GM21619 (cell line): ENCODE results near the gene PRKAG2.

Experiments used
- ATAC-seq: cut with Tn5 transposase; IDR thresholded peaks from one replicate; pipeline ENCODE4 v1.9.1; 2021; ENCODE audit not compliant: unreplicated experiment

Gene PRKAG2

GRCh38 chr7:151775547-151776443, 101.1 kb downstream of the PRKAG2 start:
- ATAC-seq, result no peak

- no peak for ATAC-seq
These were observed 102.0 kb downstream of the PRKAG2 start for GRCh38 chr7:151774951-151775350.

DNA sequence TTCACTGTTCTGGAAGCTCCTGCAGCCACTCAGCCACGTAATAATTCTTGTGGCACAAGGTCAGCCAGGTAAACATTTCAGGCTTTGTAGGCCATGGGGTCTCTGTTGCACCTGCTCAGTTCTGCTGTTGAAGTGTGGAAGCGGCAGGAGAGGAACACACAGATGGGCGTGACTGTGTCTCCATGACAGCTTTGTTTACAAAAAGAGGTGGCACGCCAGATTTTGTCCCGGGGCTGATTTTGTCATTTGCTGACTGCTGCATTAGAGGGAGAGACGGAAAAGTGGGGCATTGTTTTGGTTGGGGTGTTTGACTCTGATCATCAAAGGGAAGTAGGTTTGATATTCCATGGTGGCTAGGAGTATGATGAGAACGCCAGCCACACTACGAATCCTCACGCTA, 103.1 kb downstream of the PRKAG2 start:
- ATAC-seq, result no peak

DNA sequence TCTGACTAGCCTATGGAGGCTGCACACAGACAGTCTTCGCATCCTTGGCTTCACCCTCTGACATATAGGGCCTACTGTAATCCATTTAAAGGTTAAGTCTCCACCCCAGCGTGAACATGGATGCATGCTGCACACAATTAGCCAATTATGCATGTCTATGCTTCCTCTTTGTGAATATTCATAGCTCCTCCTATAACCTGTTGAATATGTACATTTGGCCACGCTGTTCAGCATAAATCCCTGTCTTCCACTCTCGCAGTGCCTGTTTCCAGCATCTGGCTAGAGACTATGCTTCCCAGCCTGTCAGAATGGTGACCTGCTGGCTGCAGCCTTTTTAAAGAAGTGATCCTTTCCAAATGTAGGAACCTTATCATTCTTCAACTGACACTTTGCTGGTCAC, 106.7 kb downstream of the PRKAG2 start:
- no peak for ATAC-seq

DNA sequence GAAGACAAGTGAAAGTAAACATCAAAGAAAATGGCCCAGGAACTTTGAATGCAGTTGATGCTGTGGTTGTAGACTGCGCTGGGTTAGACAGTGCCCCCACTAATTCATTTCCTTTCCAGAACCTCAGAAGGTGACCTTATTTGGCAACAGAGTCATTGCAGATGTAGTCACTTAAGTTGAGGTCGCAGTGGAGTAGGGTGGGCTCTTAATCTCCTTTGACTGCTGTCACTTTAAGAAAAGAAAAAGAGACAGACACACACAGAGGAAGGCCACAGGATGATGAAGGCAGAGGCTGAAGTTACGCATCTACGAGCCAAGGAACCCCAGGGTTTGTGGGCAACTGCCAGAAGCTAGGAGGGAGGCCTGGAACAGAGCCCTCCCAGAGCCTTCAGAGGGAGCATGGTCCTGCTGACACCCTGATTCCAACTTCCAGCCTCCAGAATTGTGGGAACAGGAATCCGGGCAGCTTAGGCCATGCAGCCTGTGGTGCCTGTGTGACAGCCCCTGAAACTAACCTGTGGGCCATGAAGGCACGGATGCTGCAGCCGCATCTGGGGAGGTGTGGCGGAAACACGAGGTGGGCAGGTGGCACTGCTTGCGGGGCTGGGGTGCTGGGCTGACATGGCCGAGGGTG, 107.6 kb downstream of the PRKAG2 start:
- ATAC-seq, result no peak

GRCh38 chr7:151768805-151769187, 108.1 kb downstream of the PRKAG2 start:
- ATAC-seq, result no peak

DNA sequence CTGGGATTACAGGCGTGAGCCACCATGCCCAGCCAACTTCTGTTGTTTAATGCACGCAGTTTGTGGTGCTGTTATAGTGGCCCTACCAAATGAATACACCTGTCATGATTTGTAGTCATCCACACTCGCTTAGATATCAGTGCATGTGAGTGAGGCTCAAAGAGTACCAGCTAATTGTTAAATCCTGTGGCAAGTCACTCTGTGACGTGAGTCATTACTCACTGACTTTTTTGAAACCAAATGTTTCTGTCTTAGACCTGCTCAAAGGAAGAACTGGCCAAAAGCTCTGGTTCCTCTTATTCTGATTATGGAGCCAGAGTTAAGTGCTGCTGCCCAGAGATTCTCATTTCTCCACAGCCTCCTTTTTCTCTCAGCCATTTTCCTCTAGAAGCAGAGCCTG, 109.4 kb downstream of the PRKAG2 start:
- no peak for ATAC-seq

- ATAC-seq, result no peak
These were observed 112.6 kb downstream of the PRKAG2 start for GRCh38 chr7:151764056-151764920.

DNA sequence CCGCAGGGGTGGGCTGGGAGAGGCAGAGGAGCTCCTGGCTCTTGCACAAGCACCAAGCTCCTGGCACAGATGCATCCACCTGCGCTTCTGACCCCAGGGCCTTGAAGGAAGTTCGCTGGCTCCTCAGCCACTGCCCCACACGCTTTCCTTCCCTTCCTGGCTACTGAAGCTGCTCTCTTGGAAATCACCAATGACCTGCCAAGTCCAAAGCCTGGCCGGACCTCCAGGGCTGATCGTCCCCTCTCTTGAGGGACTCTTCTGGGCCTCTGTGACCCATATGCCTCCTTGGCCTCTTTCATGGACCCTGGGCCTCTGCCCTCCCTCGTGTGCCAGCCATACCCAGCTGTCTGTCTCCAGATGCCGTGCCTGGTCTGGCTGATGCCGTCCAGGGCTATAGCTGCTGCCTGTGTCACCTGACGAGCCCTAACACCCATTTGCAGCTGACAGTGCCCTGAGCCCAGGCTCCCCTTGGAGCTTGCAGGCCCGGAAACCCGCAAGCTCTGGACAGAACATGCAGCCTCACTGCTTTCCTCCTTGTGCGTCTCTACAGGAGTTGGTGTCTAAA, 113.4 kb downstream of the PRKAG2 start:
- ATAC-seq, result no peak

DNA sequence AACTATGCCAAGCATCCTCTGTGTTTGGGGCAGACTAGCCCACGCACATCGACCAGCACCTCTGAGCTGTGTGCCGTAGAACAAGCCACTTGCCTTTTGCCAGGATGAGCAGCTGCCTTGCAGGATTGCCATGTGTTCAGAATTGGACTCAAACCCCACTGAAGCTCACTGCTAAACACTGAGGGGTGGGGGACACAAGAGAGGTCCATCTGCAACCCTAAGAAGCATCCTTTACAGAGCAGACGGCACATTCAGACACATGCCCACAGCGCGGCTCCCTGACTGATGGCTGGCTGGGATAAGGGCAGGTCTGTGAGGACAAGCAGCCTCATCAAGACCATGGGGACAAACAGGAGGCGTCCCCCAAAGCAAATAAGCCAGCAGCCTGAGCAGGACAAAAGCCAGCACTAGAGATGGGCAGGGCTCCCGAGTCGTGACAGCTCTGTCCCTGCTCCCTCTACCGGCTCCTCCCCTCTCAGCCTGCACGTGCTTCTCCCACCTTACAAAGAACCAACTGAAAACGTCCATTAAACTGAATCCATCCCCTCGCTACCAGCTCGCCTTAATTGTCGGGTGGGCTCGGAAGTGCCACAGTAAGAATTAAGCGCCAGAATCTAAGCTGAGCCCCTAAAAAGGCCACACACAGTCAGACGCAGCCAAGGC, 114.2 kb downstream of the PRKAG2 start:
- no peak for ATAC-seq

DNA sequence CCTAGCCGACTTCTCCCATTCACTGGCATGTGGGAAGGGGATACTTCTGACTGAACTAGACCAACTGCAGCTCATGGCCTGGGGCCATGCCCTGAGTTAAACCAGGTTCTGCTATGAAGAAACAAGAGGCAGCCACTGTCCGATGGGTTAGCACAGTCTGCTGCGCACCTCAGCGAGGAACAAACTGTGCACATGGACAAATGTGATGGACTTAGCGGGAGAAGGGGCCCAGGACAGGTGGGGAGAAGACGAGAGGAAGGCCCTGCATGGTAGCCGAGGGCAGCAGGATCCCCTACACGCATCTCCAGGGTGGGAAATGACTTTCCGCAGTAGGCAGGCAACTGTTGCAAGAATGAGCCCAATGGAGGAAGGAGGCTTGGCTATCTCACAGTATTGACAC, 115.0 kb downstream of the PRKAG2 start:
- ATAC-seq, result no peak

DNA sequence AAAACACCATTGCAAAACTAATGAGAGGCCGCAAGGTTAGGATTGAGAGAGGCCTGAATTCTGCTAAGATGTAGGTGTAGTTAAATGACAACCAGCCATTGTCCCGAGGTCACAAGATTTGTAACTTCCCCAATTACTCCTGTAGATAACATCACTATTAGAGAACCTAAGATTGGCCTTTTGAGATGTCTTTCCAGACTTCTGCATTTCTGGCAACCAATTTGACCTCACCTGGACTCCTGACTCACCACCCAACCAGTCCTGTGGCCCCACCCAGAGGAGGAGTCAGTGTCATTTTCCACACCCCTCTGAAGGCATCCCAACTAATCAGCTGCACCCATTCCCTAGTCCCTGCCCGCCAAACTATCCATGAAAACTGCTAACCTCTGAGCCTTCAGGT, 115.7 kb downstream of the PRKAG2 start:
- ATAC-seq, result no peak

DNA sequence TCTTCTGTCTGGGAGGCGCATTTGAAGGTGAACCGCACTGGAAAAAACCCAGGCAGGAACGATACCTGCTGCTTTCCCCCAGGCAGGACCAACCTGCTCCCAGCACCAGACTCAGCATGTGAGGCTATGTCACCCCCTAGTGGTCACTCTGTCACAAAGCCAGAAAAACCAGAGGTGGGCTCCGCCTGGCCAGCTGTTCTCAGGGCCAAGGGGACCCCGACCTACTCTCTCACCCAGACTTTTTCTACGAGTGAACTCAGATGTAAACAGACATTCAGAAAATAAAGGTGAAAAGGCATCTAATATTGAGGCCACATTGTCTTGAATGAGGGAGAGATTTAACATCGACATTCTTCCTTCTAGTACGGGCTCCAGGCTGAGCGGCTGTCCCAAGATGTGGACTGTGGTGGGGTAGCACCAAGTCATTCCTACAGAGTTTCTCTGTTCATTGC, 117.3 kb downstream of the PRKAG2 start:
- ATAC-seq, result peak; percentile 67

DNA sequence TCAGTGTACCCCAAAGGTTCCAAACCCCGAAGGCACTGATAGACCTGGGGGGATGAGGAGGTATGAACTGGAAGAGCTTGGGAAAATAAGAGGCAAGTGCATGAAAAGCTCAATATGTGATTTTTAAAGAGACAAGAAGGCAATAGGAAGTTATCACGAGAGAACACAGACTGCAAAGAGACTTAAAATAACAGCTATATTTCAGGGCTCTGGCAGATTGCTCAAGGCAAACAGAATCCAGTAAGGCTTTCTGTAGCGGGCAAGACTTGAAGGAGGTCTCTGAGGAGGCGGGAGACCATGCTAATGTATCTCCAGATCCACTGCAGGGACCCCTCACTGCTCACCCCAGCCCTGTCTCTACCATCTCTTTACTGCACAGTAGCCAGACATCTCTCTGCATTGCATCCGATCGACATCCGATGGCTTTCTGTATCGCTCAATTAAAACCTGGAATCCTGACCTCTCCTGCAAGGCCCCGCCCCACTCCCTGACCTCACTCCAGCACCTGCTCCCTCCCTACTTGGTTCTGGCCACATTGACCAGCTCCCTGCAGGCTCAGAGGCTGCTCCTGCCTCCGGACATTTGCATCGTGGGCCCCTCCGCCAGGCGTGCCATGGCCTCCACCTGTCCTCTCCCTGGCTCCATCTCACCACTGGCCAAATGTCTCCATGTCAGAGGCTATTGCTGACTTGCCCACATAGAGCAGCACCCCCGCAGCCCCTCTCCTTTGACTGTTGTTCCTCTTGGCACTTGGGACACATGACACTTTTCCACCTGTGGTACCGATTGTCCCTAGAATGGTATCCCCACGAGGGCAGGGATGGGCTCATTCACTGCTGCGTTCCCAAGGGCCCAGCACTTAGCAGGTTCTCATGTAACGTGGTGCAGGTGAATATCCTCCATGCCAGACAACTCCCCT, 118.0 kb downstream of the PRKAG2 start:
- no peak for ATAC-seq

DNA sequence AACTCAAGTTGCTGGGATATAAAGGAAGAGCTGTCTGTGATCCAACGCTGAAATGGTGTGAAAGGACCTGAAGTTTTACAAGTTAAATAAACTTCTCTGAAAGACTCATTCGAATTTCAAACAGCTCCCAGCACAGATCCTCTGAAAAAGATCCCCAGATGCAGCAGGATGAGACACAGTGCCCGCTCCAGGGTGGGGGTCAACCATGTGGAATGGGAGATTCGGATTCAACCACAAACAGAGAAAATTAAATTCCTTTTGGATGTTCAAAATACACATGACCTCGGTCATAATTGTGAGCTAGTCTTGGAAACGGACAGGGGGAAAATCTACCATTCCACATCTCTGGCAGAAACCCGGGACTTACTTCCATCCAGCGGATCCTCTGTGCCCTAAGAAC, 119.6 kb downstream of the PRKAG2 start:
- ATAC-seq, result no peak

DNA sequence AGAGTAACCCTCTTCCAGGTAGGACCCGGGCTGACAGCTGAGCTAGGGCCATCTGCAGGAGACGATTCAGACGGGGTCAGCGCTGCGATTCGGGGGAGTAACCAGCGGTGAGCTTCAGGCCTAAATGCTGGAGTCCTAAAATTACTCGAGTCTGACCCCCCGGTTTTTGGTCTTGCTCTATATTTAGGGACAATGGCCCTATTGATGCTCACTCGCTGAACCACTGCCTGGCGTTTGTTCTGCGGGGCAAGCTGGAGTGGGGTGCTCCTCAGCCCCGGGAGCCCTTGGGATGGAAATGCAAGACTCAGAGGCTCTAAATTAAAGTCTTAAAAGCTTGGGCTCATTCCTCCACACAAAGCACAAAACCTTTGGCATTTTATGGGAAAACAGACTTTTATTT, 120.0 kb downstream of the PRKAG2 start:
- ATAC-seq, result no peak

DNA sequence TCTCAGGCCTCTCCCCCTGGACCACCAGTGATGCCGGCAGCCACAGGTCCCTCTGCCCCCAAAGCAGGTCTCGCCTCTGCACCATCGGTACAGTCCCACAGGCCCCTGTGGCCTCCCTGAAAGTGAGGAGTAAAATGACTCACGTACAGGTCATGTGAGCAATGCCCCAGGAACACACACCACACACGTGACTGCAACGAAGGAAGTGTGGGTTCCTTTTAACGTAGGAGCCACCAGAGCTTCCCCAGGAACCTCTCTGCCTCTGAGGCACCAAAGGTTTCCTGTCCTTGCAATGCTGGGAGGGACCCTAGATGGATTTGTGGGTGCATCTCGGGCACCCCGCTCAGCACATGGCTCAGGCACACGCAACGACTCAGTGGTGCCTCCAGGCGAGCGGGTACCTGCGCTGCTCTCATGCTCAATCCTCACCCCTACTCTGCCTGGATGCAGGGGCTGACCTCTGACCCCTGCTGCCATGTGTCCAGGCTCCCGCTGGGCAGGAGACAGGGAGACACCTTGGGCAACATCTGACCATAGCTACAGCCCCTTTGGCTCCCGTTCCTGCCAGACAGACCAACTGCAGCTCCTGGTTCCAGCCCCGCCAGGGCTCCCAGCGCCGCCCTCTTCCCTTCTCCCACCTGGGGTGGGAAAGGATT, 120.7 kb downstream of the PRKAG2 start:
- ATAC-seq, result peak; percentile 55

- no peak for ATAC-seq
These were observed 121.6 kb downstream of the PRKAG2 start for GRCh38 chr7:151755131-151755801.
